ENCODE results near the gene OR52W1. TPM values are rescaled to one million over a fixed set of nuclear protein-coding genes. Genes with fewer than 3 reads are reported as not detected.

The OR52W1 gene
- total and polyA plus RNA-seq, 10 of the 15 experiments (the other 5 are each of a cell fraction or from before 2014, with no cell fraction given), result not detected

DNA sequence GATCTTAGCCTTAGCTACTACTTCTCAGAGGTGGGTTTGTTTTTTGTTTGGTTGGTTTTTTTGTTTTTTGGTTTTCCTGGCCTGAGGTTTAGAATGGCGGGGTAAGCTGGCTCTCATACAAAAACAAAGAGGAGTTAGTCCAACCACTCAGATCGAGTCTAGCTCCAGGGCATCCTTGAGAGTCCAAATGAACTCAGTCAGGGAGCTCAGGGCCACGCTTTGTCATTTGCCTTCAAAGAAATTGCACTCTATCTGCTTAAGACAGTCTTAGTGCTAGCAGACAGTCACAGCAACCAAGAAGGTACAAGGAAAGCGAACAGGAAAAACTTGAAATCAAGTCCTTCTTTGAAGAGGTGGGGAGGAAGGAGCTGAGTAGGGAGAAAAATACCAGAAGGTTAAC, 17.5 kb downstream of the OR52W1 start:
- Histone ChIP-seq H2AFZ (ENCODE audit: control insufficient read depth, low read depth, low read length) (no peak overlapping the region), H4K20me1 (ENCODE audit: control insufficient read depth, insufficient read depth) (no peaks in the 10 kb centered on the region), H3K36me3 (ENCODE audit: control insufficient read depth in 2 of 2, insufficient read depth in 2 of 2, low read length in 1 of 2) (peaks cover 11 to 15% of the 10 kb centered on the region in 2 experiments), H3K9ac (ENCODE audit: control insufficient read depth, insufficient read depth, low read length) (no peak overlapping the region), H3K79me2 (ENCODE audit: control insufficient read depth, insufficient read depth, low read length) (no peaks in the 10 kb centered on the region), H3K4me1 (ENCODE audit: control insufficient read depth, insufficient read depth, low read length) (no peaks in the 10 kb centered on the region), H3K9me3 (replicated peaks; ENCODE audit: control insufficient read depth, insufficient read depth, low read length) (no peaks in the 10 kb centered on the region), H3K27ac (ENCODE audit: control insufficient read depth, insufficient read depth) (no peak overlapping the region), H3K4me3 (no peak overlapping the region), H3K4me2 (ENCODE audit: control insufficient read depth, insufficient read depth) (no peak overlapping the region), H3K27me3 (replicated peaks in 1 of 2; ENCODE audit: control insufficient read depth in 2 of 2, insufficient read depth in 2 of 2, low read length in 1 of 2) (no peaks in the 10 kb centered on the region)
- ChIA-PET RAD21 (ENCODE audit: unreplicated experiment) (interaction anchor here (1.5 kb wide), 1 partner anchor 12 kb away, joined by 4 read pairs; no protein-coding TSS in a partner anchor), POLR2A (no interaction called here), SMC1A (ENCODE audit: uncharacterized antibody, unreplicated experiment) (interaction anchor here (0.7 to 2.3 kb wide), 7 partner anchors 9 to 71 kb away, joined by 3 to 7 read pairs (median 3); no protein-coding TSS in a partner anchor), CTCF (interaction anchor here (1.0 to 2.1 kb wide), 4 partner anchors 10 to 162 kb away, joined by 3 to 12 read pairs (median 4); no protein-coding TSS in a partner anchor)
- no peak for DNase-seq (ENCODE audit: low read depth, low spot score)
- FAIRE-seq, result no peak
- in situ Hi-C loops (cut with MboI) (no loop called here), intact Hi-C loops (cut with micrococcal nuclease; ENCODE audit: unreplicated experiment) (no loop called here)
- WGBS (ENCODE audit: insufficient coverage, insufficient replicate concordance, low lambda C conversion rate, missing lambda C conversion rate), result 100% methylated on average over 4 of the region's 4 CpGs
- BruUV-seq (replicated peaks), result no TSS peak
- no peak for ATAC-seq
- TF ChIP-seq MTA2 (IDR thresholded peaks at IDR 0.05; ENCODE audit: low read depth) (no peak), ZNF687 (IDR thresholded peaks at IDR 0.05) (no peak), RUNX3 (IDR thresholded peaks at IDR 0.05; ENCODE audit: low read length) (no peak), RB1 (IDR thresholded peaks at IDR 0.05; ENCODE audit: borderline replicate concordance) (no peak), TARDBP (IDR thresholded peaks at IDR 0.05; ENCODE audit: borderline replicate concordance) (no peak), WRNIP1 (IDR thresholded peaks at IDR 0.05; ENCODE audit: borderline replicate concordance, low read depth, low read length) (no peak), YY1 (IDR thresholded peaks at IDR 0.05; ENCODE audit: low read depth, low read length) (no peak), SUPT20H (IDR thresholded peaks at IDR 0.05; ENCODE audit: borderline replicate concordance, control insufficient read depth, low read depth, low read length) (no peak), GABPA (IDR thresholded peaks at IDR 0.05; ENCODE audit: low read depth) (no peak), FOXK2 (IDR thresholded peaks at IDR 0.05) (no peak), E4F1 (IDR thresholded peaks at IDR 0.05; ENCODE audit: borderline replicate concordance, partially characterized antibody) (no peak), SREBF2 (IDR thresholded peaks at IDR 0.05; ENCODE audit: low read length) (no peak)
- TF ChIP-seq, protein P1, sequence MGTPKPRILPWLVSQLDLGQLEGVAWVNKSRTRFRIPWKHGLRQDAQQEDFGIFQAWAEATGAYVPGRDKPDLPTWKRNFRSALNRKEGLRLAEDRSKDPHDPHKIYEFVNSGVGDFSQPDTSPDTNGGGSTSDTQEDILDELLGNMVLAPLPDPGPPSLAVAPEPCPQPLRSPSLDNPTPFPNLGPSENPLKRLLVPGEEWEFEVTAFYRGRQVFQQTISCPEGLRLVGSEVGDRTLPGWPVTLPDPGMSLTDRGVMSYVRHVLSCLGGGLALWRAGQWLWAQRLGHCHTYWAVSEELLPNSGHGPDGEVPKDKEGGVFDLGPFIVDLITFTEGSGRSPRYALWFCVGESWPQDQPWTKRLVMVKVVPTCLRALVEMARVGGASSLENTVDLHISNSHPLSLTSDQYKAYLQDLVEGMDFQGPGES (IDR thresholded peaks at IDR 0.05), result no peak
- TF ChIP-seq, protein P2, sequence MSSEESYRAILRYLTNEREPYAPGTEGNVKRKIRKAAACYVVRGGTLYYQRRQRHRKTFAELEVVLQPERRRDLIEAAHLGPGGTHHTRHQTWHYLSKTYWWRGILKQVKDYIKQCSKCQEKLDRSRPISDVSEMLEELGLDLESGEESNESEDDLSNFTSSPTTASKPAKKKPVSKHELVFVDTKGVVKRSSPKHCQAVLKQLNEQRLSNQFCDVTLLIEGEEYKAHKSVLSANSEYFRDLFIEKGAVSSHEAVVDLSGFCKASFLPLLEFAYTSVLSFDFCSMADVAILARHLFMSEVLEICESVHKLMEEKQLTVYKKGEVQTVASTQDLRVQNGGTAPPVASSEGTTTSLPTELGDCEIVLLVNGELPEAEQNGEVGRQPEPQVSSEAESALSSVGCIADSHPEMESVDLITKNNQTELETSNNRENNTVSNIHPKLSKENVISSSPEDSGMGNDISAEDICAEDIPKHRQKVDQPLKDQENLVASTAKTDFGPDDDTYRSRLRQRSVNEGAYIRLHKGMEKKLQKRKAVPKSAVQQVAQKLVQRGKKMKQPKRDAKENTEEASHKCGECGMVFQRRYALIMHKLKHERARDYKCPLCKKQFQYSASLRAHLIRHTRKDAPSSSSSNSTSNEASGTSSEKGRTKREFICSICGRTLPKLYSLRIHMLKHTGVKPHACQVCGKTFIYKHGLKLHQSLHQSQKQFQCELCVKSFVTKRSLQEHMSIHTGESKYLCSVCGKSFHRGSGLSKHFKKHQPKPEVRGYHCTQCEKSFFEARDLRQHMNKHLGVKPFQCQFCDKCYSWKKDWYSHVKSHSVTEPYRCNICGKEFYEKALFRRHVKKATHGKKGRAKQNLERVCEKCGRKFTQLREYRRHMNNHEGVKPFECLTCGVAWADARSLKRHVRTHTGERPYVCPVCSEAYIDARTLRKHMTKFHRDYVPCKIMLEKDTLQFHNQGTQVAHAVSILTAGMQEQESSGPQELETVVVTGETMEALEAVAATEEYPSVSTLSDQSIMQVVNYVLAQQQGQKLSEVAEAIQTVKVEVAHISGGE (CRISPR knock-in tag; IDR thresholded peaks at IDR 0.05), result no peak

All from GM12878 (cell line).